H1 (cell line): ENCODE measurements around the gene HOXB7. TPM values are rescaled to one million over a fixed set of nuclear protein-coding genes. Genes with fewer than 3 reads are reported as not detected.

Experiments used
- CHD7 ChIP-seq: fragments of 300-600 bp; sonication (generic); IDR thresholded peaks from 2 replicates; pipeline ENCODE4 v1.7.1; 2012; ENCODE audit warnings: low read length, moderate library complexity, mild to moderate bottlenecking, inconsistent platforms; ENCODE audit not compliant: insufficient replicate concordance
- EGR1 ChIP-seq: IDR thresholded peaks from 2 replicates; pipeline ENCODE4 v1.6.1; 2011; ENCODE audit warnings: low read depth, low read length, borderline replicate concordance
- EZH2 ChIP-seq: fragments of 200-600 bp; sonication (generic); IDR thresholded peaks from 2 replicates; pipeline ENCODE4 v1.7.1; 2012; ENCODE audit warnings: low read depth, mild to moderate bottlenecking, moderate library complexity, low read length, inconsistent platforms; ENCODE audit not compliant: severe bottlenecking
- JUN ChIP-seq: IDR thresholded peaks from 2 replicates; pipeline ENCODE4 v1.6.1; 2011; ENCODE audit warnings: low read depth, mild to moderate bottlenecking, improper control_type of control experiment, low read length
- PHF8 ChIP-seq: fragments of 200-600 bp; sonication (generic); conservative IDR thresholded peaks from 2 replicates; pipeline ENCODE4 v1.7.1; 2012; ENCODE audit warnings: low read depth, mild to moderate bottlenecking, inconsistent platforms, low read length, moderate library complexity
- RNF2 ChIP-seq: fragments of 200-900, 300-1000 bp; sonication (generic); IDR thresholded peaks from 2 replicates; pipeline ENCODE4 v1.7.1; 2016; ENCODE audit warnings: borderline replicate concordance, low read depth, mild to moderate bottlenecking, antibody characterized with exemption, low read length; ENCODE audit not compliant: poor library complexity, severe bottlenecking; ENCODE audit errors: missing control alignments
- SAP30 ChIP-seq: fragments of 300-600 bp; sonication (generic); IDR thresholded peaks from 2 replicates; pipeline ENCODE4 v1.7.1; 2012; ENCODE audit warnings: low read length, moderate library complexity, mild to moderate bottlenecking, inconsistent platforms; ENCODE audit not compliant: insufficient read depth, insufficient replicate concordance
- SIX5 ChIP-seq: IDR thresholded peaks from 2 replicates; pipeline ENCODE4 v1.6.1; 2011; ENCODE audit warnings: mild to moderate bottlenecking, low read depth, low read length
- SP4 ChIP-seq: IDR thresholded peaks from 2 replicates; pipeline ENCODE4 v1.6.1; 2012; ENCODE audit warnings: low read length, inconsistent platforms
- ZNF274 ChIP-seq: IDR thresholded peaks from 2 replicates; pipeline ENCODE4 v1.7.0; 2012; ENCODE audit warnings: low read length, borderline replicate concordance; ENCODE audit errors: extremely low read depth
- polyA plus RNA-seq, 7 experiments: library from polyadenylated mRNA; depleted of rRNA in 3 of 7; stranded (reverse) in 5 of 7; unstranded in 2 of 7; fragments of >200 nt in 5 of 7; fragments of 200-250 nt in 2 of 7; gene quantifications; 1 replicate in 5 of 7; 2 replicates in 1 of 7; 4 replicates in 1 of 7; pipeline versions ENCODE4 v1.2.1 to v1.2.3, GENCODE V29; 2011 to 2013; ENCODE audit warnings: missing spikeins in 2 of 7, mixed read lengths in 2 of 7
- total RNA-seq: library from RNA; stranded (reverse); fragmentation: NEBNext Ultra II Directional; extraction: Animal tissue kit (Norgen Biotek cat#: 25700); gene quantifications from 2 replicates; pipeline ENCODE4 v1.2.1, GENCODE V29; 2021

HOXB7 gene
- total and polyA plus RNA-seq, 2 of the 8 experiments (the other 6 are each of a cell fraction or from before 2014, with no cell fraction given) = not detected

GRCh38 chr17:48642059-48642842, 31.4 kb upstream of the HOXB7 start (continued):
- no peak for TF ChIP-seq CHD7
- no peak for TF ChIP-seq SP4
- TF ChIP-seq RNF2 = peak; percentile 31
- TF ChIP-seq JUN = no peak
- TF ChIP-seq SIX5 = no peak
- TF ChIP-seq EGR1 = no peak
- no peak for TF ChIP-seq SAP30
- TF ChIP-seq EZH2 = peak; percentile 96
- TF ChIP-seq PHF8 = no peak
- no peak for TF ChIP-seq ZNF274
